Heart left ventricle (tissue), 16 donors: ENCODE data around the gene TP53TG5. TPM values are rescaled to one million over a fixed set of nuclear protein-coding genes. Genes with fewer than 3 reads are reported as not detected.

Experiments used
- ATAC-seq, 4 donors: fragments of 200-7000 bp; cut with Tn5 transposase; one replicate each; pipeline ENCODE4 v1.9.1; 2020 to 2022; ENCODE audit warnings: moderate library complexity in 4 of 4, mild to moderate bottlenecking in 3 of 4, moderate number of reproducible peaks in 1 of 4
- DNase-seq, 5 donors: peaks; one replicate each; pipeline ENCODE4 v3.0.0-alpha.2; 2020
- H3K27ac ChIP-seq, 12 donors: fragments of 200-600 bp; sonication (generic) in 4 of 12; one replicate each; pipeline versions ENCODE4 v1.5.0 to v1.8.0; 2016 to 2022; ENCODE audit warnings: mild to moderate bottlenecking in 2 of 12
- H3K27me3 ChIP-seq, 9 donors: fragments of 200-600 bp; sonication (generic) in 2 of 9; one replicate each; pipeline versions ENCODE4 v1.5.1 to v1.8.0; 2016 to 2022; ENCODE audit warnings: mild to moderate bottlenecking in 3 of 9
- H3K36me3 ChIP-seq, 9 donors: fragments of 200-600 bp; sonication (generic) in 2 of 9; one replicate each; pipeline versions ENCODE4 v1.5.0 to v1.8.0; 2018 to 2022; ENCODE audit warnings: mild to moderate bottlenecking in 2 of 9
- H3K4me1 ChIP-seq, 12 donors: fragments of 200-600 bp; sonication (generic) in 4 of 12; one replicate each; pipeline versions ENCODE4 v1.5.0 to v1.8.0; 2016 to 2022; ENCODE audit warnings: mild to moderate bottlenecking in 3 of 12
- H3K4me3 ChIP-seq, 12 donors: fragments of 200-600 bp; sonication (generic) in 4 of 12; one replicate each; pipeline versions ENCODE4 v1.5.0 to v1.8.0; 2017 to 2022; ENCODE audit warnings: mild to moderate bottlenecking in 9 of 12, moderate library complexity in 4 of 12
- H3K9me3 ChIP-seq, 12 donors: fragments of 200-600 bp; sonication (generic) in 4 of 12; one replicate each; pipeline versions ENCODE4 v1.5.0 to v1.8.0; 2016 to 2022; ENCODE audit warnings: mild to moderate bottlenecking in 1 of 12
- POLR2A ChIP-seq, 2 donors: fragments of 450-650 bp; IDR thresholded peaks; one replicate each; pipeline ENCODE4 v1.6.1; 2017; ENCODE audit warnings: antibody characterized with exemption in 2 of 2, mild to moderate bottlenecking in 2 of 2, moderate library complexity in 2 of 2
- WGBS, 4 donors: extraction: QIAGEN DNeasy Blood & Tissue Kit in 2 of 4; methylation state at CpG; one replicate each; pipeline versions ENCODE4 v1.1.5 to v1.1.7; 2013 to 2018; 5-methylcytosine and 5-hydroxymethylcytosine counted together
- intact Hi-C, 10 donors: fragments of 100-400 bp; cut with DNase I; formaldehyde crosslinking; loops; one replicate each; pipeline versions ENCODE4 v1.11.1 to v1.14.2; 2022
- polyA plus RNA-seq, 2 donors: library from polyadenylated mRNA; stranded (reverse); fragments of 200-250 nt; gene quantifications; one replicate each; pipeline ENCODE4 v1.2.3, GENCODE V29; 2013
- total RNA-seq, 9 donors: library from RNA; depleted of rRNA in 2 of 9; stranded (reverse); fragments of >200 nt in 2 of 9; fragmentation: NEBNext Ultra II Directional in 3 of 9; extraction: Animal tissue kit (Norgen Biotek cat#: 25700) in 3 of 9; gene quantifications; one replicate each; pipeline versions ENCODE4 v1.1.0 to v1.2.4, GENCODE V29; 2016 to 2023
- TF ChIP-seq, protein P1 (sequence below), 12 donors: fragments of 200-600 bp; sonication (generic) in 4 of 12; IDR thresholded peaks; one replicate each; pipeline versions ENCODE4 v1.5.0 to v1.8.0; 2018 to 2022; ENCODE audit warnings: antibody characterized with exemption in 12 of 12, mild to moderate bottlenecking in 5 of 12
- donor health status: ischemic (EF 13 %, LVEDD 7.1; RV severe dilation, severe dysfunction).
- donor health status: healthy with polysubstance abuse.
- donor health status: DM: no; HTN: yes; CAD: no.
- donor health status: DM: no; HTN: no; CAD: no.
- donor health status: ischemic (EF 25% LVEDD 6.9; RV normal size, moderate dysfunction).
- donor health status: ischemic (EF 25% LVEDD 5.7; RV mildly dilated, moderate dysfunction).
- donor health status: healthy.
- donor health status: DM: yes; HTN: yes; CAD: no.
- donor health status: ischemic (EF 35%, LVEDD 5.7; RV mildly dilated, moderate dysfunction).
- donor health status: nonischemic (EF 11% LVEDD 7.7; RV severe dilation, severe dysfunction).
- donor health status: DM: yes; HTN: yes; CAD: no.
- donor health status: PGD.
- donor health status: ischemic (EF 29% LVEDD 5.4; RV normal size, mild dysfunction).
- donor health status: nonischemic (EF 23%, LVEDD 6.1; RV moderate dilation, normal function).

TP53TG5 gene
- total and polyA plus RNA-seq, 11 donors = 0.32 to 3.2 (median 0.76) TPM; not detected in 2

DNA sequence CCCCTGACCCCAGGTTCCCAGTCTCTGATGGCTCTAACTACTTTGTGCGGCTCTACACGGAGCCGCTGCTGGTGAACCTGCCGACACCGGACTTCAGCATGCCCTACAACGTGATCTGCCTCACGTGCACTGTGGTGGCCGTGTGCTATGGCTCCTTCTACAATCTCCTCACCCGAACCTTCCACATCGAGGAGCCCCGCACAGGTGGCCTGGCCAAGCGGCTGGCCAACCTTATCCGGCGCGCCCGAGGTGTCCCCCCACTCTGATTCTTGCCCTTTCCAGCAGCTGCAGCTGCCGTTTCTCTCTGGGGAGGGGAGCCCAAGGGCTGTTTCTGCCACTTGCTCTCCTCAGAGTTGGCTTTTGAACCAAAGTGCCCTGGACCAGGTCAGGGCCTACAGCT, 47.4 kb upstream of the TP53TG5 start:
- TF ChIP-seq, protein P1, sequence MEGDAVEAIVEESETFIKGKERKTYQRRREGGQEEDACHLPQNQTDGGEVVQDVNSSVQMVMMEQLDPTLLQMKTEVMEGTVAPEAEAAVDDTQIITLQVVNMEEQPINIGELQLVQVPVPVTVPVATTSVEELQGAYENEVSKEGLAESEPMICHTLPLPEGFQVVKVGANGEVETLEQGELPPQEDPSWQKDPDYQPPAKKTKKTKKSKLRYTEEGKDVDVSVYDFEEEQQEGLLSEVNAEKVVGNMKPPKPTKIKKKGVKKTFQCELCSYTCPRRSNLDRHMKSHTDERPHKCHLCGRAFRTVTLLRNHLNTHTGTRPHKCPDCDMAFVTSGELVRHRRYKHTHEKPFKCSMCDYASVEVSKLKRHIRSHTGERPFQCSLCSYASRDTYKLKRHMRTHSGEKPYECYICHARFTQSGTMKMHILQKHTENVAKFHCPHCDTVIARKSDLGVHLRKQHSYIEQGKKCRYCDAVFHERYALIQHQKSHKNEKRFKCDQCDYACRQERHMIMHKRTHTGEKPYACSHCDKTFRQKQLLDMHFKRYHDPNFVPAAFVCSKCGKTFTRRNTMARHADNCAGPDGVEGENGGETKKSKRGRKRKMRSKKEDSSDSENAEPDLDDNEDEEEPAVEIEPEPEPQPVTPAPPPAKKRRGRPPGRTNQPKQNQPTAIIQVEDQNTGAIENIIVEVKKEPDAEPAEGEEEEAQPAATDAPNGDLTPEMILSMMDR (IDR thresholded peaks at IDR 0.05) = no peak
- TF ChIP-seq POLR2A (IDR thresholded peaks at IDR 0.05) = no peak
- no peak for DNase-seq
- H3K36me3 ChIP-seq = peaks cover 0 to 58% (median 56%) of the 10 kb centered on the region in 9 donors
- H3K27ac ChIP-seq = no peak overlapping the region
- no peak for ATAC-seq
- H3K27me3 ChIP-seq = no peaks in the 10 kb centered on the region
- no peak overlapping the region for H3K4me3 ChIP-seq
- 92 to 97% (median 95%) methylated on average over 15 to 17 of the region's 17 CpGs for WGBS, 4 donors
- intact Hi-C loops = no loop called here
- peaks cover 0 to 15% (median 0%) of the 10 kb centered on the region in 12 donors for H3K4me1 ChIP-seq
- H3K9me3 ChIP-seq = no peaks in the 10 kb centered on the region

DNA sequence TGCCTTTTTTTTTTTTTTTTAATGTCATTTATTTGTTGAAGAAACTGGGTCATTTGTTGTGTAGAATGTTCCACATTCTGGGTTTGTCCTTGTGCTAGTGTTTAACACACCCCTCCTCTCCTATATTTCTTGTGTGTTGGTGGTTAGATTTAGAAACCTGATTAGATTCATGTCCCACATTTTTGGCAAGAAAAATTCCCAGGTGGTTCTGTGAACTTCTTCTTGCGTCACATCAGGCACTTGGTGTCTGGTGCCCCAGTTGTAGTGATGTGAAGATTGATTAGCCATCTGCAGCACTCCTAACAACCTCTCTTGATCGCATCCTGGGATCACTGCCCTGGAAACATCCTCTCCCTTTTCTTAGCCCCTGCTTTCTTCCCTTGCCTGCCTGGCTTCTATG, 45.6 kb upstream of the TP53TG5 start:
- H3K27ac ChIP-seq = no peak overlapping the region
- H3K36me3 ChIP-seq = peaks cover 0 to 77% (median 64%) of the 10 kb centered on the region in 9 donors
- ATAC-seq (no peak), DNase-seq (no peak)
- H3K4me1 ChIP-seq = peaks cover 0 to 33% (median 12%) of the 10 kb centered on the region in 12 donors
- WGBS, 4 donors = 88 to 96% (median 92%) methylated on average over 2 of the region's 2 CpGs
- no peaks in the 10 kb centered on the region for H3K9me3 ChIP-seq
- no peak overlapping the region for H3K4me3 ChIP-seq
- intact Hi-C loops = no loop called here
- TF ChIP-seq, protein P1 (IDR thresholded peaks at IDR 0.05) = no peak
- no peak for TF ChIP-seq POLR2A (IDR thresholded peaks at IDR 0.05)
- H3K27me3 ChIP-seq = no peaks in the 10 kb centered on the region

DNA sequence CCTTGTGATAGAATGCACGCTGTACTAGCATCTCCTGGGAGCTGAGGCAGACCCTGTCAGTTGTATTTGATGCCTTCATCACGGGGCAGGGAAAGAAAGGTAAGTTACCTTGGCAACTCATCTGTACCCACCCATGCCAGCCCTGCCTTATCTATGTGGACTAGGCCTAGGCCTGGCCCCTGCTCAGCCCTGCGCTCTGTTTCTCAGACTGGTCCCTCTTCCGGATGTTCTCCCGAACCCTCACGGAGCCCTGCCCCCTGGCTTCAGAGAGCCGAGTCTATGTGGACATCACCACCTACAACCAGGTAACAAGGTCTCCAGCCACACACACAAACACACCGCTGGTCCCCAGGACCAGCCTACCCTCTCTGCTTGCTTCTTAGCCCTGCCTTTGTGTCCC, 42.0 kb upstream of the TP53TG5 start:
- no peak for DNase-seq
- peak in 3 of 4 donors; percentile 0 to 18 (median 18) for ATAC-seq
- TF ChIP-seq, protein P1 (IDR thresholded peaks at IDR 0.05) = peak in 1 of 12 donors; percentile 9
- TF ChIP-seq POLR2A (IDR thresholded peaks at IDR 0.05) = no peak
- Histone ChIP-seq H3K36me3 (peaks cover 0 to 70% (median 55%) of the 10 kb centered on the region in 9 donors), H3K27ac (peak overlapping the region; percentile 33 to 93 (median 86)), H3K27me3 (no peaks in the 10 kb centered on the region), H3K4me1 (peaks cover 0 to 54% (median 37%) of the 10 kb centered on the region in 12 donors), H3K9me3 (no peaks in the 10 kb centered on the region), H3K4me3 (no peak overlapping the region)
- intact Hi-C loops = no loop called here
- 79 to 84% (median 82%) methylated on average over 5 to 8 of the region's 8 CpGs for WGBS, 4 donors

DNA sequence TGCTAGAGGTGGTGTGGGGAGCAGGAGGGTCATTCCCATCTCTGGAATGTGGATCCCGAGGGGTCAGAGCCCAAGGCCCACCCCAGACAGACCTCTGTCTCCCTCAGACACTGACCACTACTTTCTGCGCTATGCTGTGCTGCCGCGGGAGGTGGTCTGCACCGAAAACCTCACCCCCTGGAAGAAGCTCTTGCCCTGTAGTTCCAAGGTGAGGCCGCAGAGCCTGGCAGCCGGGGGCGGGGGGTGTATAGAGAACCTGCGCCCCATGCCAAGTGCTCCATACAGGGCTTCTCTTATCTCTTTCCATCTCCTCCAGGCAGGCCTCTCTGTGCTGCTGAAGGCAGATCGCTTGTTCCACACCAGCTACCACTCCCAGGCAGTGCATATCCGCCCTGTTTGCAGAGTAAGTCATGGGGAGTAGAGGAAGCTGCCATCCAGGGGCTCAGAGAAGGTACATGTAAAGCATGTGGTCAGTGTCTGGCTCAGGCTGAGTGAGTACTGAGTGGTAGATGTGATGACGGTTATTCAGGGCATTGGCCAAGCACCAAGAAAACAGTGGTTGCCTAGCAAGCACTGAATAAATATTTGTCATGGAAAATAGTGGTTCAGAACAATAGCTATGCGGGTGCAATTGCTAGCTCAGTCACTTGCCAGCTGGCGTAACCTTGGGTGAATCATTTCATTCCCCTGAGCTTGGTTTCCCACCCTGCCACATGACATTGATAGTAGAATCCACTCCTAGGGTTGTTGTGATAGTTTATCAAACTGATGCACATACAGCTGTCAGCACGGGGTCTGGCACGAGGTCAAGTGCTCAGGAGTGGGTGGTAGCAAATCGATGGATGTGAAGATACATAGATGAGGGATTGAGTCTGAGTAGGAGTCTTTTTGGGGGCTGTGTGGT, 41.3 kb upstream of the TP53TG5 start:
- peaks cover 0 to 54% (median 39%) of the 10 kb centered on the region in 12 donors for H3K4me1 ChIP-seq
- 46 to 57% (median 54%) methylated on average over 15 to 17 of the region's 17 CpGs for WGBS, 4 donors
- H3K27ac ChIP-seq = peak overlapping the region; percentile 69 to 93 (median 88)
- intact Hi-C loops = loop anchor here in 5 of 10 donors (5.0 to 10.0 kb wide), 4 partner anchors 47 to 455 kb away; partner anchors contain the start of genes SYS1 (in 3 of the 5), STK4 (in 1 of the 5) and TOMM34 (in 1 of the 5)
- peak in 1 of 2 donors; percentile 59 for TF ChIP-seq POLR2A (IDR thresholded peaks at IDR 0.05)
- TF ChIP-seq, protein P1 (IDR thresholded peaks at IDR 0.05) = no peak
- DNase-seq = peak in 4 of 5 donors; percentile 79 to 89 (median 83)
- no peaks in the 10 kb centered on the region for H3K9me3 ChIP-seq
- peak; percentile 92 to 94 (median 92) for ATAC-seq
- H3K4me3 ChIP-seq = peak overlapping the region in 3 of 12 donors; percentile 11 to 23 (median 23)
- no peaks in the 10 kb centered on the region for H3K27me3 ChIP-seq
- peaks cover 0 to 63% (median 48%) of the 10 kb centered on the region in 9 donors for H3K36me3 ChIP-seq
